LNCaP clone FGC (cell line): ENCODE results near the gene RBM20.

Source experiments
- DNase-seq: peaks from one replicate; pipeline ENCODE4 v3.0.0-alpha.2; 2011; ENCODE audit warnings: low read depth
- H3K4me3 ChIP-seq: 2 replicates; pipeline ENCODE4 v1.5.1; 2011; ENCODE audit warnings: mild to moderate bottlenecking, low read depth, low read length, control low read depth
- TF ChIP-seq, protein P1 (sequence below): IDR thresholded peaks from 2 replicates; pipeline ENCODE4 v1.5.1; 2012; ENCODE audit warnings: mild to moderate bottlenecking; ENCODE audit not compliant: control insufficient read depth, insufficient read depth; ENCODE audit errors: extremely low read depth

Gene RBM20

DNA sequence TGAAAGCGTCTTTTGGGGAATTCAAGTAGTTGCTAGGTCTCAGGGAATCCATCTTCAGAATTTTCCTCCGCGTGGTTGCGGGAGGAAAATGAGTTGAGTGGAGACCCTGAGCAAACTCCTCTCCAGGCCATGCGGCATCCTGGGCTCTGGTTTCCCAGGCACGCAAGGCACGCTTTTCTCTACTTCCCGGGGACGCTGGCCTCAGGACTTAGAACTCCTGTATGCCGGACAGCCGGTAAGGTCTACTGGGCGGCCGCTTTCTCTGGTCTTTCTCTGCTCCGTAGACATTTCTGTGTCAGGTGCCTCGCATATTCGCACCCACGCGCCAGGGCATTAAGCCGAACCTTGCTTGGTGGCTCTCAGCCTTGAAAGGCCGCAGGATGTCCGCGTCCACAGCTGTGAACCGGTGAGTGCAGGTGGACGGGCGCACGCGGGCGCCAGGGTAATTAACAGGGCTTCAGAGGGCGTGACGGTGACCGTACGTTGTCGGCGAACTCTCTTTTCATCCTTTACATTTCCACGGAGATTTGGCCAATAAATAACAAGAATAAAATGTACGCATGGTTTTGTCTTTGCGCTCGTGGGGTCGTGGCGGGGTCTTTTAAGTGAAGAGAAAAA, 992 bp upstream of the RBM20 start:
- no peak for DNase-seq
- peak overlapping the region; percentile 56 for H3K4me3 ChIP-seq
- TF ChIP-seq, protein P1, sequence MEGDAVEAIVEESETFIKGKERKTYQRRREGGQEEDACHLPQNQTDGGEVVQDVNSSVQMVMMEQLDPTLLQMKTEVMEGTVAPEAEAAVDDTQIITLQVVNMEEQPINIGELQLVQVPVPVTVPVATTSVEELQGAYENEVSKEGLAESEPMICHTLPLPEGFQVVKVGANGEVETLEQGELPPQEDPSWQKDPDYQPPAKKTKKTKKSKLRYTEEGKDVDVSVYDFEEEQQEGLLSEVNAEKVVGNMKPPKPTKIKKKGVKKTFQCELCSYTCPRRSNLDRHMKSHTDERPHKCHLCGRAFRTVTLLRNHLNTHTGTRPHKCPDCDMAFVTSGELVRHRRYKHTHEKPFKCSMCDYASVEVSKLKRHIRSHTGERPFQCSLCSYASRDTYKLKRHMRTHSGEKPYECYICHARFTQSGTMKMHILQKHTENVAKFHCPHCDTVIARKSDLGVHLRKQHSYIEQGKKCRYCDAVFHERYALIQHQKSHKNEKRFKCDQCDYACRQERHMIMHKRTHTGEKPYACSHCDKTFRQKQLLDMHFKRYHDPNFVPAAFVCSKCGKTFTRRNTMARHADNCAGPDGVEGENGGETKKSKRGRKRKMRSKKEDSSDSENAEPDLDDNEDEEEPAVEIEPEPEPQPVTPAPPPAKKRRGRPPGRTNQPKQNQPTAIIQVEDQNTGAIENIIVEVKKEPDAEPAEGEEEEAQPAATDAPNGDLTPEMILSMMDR: no peak

DNA sequence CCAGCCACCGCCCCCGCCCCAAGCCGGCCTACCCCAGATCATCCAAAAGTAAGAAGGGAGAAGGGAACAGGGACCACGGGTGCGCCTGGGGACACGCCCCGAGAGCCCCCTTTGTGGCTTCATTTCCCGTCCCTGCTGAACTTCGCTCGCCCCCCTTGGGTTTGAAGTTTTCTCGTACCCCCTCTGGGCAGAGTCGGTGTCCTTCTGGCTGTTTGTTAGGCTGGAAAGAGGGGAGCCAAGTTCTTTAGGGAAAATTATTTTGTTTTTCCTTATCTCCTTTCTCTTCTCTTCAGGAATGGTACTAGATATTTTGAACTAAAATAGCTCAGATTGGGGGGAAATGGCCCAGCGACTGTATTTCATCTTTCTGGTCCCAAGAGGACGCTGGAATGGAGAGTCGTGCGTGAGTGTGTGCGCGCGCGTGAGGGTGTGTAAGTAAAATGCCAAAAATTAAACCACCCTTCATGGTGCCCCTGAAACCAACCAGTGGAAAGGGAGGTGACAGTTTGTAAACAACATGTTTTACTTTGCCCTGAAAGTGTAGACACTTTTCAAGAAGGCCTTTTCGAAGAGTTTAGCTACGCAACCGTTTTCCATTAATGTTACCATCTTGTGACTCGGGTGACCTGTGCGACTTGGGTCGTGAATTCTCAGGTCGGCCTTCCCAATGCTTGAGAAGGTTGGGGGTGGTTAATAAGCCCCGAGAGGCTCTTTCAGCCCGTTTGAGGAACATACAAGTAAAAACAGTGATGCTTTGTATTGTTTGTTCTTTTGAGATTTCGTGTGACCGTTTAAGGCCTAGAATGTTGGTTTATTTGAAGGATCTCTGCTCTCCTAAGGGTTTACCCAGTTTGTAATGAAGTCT, 694 bp downstream of the RBM20 start:
- H3K4me3 ChIP-seq: peak overlapping the region; percentile 56
- no peak for DNase-seq
- TF ChIP-seq, protein P1: no peak

DNA sequence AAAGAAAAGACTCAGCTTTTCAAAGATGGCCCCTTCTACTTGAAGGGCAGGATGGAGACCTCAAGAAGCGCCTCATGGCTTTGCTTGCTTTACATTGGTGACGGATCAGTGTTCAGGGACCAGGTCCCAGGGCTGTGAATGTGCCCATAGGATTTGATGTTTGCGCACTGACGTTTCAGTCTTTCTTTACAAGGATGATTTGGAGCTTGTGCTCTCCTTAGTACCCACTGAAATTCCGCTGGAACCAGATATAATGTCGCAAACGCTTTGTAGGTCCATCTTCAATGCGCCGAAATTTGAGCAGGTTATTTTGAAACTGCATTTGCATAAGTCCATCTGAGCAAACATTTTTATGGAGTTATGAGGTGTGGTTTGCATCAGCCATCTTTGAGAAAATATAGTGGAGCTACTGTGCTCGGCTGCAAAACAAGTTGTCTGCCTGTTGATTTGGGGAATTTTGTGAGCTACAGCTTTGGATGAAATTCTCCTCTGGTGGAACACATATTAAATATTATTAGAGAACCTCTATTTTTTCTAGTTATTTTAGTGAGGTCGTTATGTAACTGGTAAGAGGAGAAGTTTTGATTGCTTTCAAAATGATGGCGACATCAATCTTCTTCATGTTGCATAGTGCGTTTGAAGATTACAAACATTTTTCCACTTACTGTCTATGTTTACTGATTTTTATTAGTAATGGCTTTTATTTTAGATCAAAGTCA, 2.4 kb downstream of the RBM20 start:
- TF ChIP-seq, protein P1: no peak
- DNase-seq: no peak
- no peak overlapping the region for H3K4me3 ChIP-seq

DNA sequence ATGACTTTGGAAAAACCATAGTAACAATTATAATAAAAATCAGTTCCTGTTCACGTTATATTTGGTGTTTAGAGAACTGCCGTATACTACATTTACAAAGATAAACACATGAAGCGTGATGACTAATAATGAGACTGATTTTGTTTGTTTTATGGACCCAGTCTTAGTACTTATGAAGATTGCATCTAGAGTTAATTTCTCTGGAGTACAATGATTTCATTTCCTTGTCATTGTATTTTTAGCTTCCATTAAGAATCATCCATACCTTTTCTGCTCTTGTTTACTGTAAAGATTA, 2.9 kb downstream of the RBM20 start:
- no peak for DNase-seq
- H3K4me3 ChIP-seq: no peak overlapping the region
- TF ChIP-seq, protein P1: no peak

DNA sequence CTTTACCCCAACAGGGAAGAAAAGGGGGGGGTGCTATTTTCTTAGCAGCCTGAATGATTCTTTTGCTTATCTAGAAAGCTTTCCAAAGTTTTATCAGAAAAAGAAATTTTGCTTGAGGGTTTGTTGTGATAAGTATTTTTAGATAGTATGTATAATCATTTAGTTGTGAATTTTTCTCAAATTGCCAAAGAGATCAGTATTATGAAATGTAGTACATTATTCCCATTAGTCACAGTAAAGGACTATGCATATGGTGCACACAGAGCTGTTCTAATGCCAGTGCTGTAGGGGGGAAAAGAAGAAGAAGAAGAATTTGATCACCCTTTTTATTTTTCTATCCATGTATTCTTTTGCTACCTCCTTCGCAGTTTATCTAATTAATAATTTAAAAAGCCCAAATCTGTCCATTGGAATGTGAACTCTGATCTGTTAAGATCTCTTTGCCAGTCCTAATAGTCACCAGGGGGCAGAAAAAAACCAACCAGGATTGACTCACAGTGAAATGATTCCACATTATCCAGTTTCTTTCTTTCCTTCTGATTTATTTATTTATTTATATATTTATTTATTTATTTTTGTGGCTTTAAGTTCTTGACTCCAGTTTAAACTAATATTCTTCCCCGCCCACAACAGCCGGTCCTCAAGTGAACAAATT, 4.7 kb downstream of the RBM20 start:
- TF ChIP-seq, protein P1: no peak
- H3K4me3 ChIP-seq: no peak overlapping the region
- no peak for DNase-seq

DNA sequence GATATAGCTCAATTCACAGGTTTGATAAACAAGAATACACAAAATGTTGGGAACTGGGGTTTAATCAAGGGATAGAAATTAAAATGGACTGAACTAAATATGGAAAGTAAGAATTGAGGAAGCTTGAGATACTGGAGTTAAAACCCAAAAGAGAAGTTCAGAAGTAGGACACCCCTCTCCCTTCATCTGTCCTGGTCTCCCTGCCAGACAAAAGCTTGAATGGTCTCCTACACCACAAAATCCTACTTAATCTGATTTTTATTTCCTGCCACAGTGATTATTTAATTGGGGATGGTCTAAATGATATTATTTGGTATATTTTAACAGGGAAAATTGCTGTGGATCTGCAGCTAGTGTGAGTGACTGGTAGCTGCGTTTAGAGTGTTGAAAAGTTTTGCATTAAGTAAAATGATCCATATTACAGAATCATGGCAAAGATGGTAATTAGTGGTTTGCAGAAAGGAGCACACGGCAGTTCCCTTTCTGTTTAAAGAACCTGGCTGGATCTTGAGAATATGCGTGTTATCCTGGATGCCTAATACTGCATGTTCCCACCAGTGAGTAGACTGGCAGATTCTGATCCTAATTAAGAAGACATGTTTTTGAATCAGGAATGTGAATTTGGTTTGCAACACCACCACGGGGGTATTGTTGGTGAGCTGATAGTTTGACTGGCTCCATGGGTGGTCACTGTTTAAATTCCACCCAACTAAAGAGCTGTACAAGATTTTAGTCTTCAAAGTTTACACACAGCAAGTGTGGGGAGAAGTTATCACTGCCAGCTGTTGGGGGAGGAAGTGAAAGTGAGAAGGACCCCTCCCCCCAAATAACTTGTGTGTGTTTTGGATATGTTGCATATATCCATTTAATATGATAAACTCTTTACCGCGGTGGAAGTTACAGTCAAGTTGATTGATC, 5.5 kb downstream of the RBM20 start:
- TF ChIP-seq, protein P1: no peak
- H3K4me3 ChIP-seq: no peak overlapping the region
- no peak for DNase-seq
